ENCODE measurements around the gene RRP12.

- TF ChIP-seq CTCF (IDR thresholded peaks at IDR 0.05; ENCODE audit: insufficient read depth, low read length): no peak
- no peak for TF ChIP-seq POLR2AphosphoS5 (IDR thresholded peaks at IDR 0.05; ENCODE audit: low read depth)
Observed at GRCh38 chr10:97404044-97404443, 2.9 kb upstream of the RRP12 start.
